ENCODE data around the gene DMGDH. TPM values are rescaled to one million over a fixed set of nuclear protein-coding genes. Genes with fewer than 3 reads are reported as not detected.

Gene DMGDH
- total RNA-seq, 2 experiments from 2014 or later, result 0.45 to 1.3 TPM

- no peaks in the 10 kb centered on the region for H3K36me3 Mint-ChIP-seq (ENCODE audit: low read depth)
- ATAC-seq (no peak), DNase-seq (no peak)
- no peak overlapping the region for H3K4me3 Mint-ChIP-seq
- H3K4me1 Mint-ChIP-seq (ENCODE audit: low read depth), result peaks cover 14% of the 10 kb centered on the region
- intact Hi-C loops (cut with micrococcal nuclease), result no loop called here
- H3K9me3 Mint-ChIP-seq, result no peaks in the 10 kb centered on the region
- H3K27me3 Mint-ChIP-seq, result peaks cover 10% of the 10 kb centered on the region
- POLR2A ChIA-PET, result no interaction called here
- TF ChIP-seq CTCF (IDR thresholded peaks at IDR 0.05), result no peak
- no peak overlapping the region for H3K27ac Mint-ChIP-seq
- CTCF ChIA-PET, result interaction anchor here (0.9 to 1.3 kb wide), 2 partner anchors 24 to 28 kb away, joined by 5 read pairs; no protein-coding TSS in a partner anchor
These were observed 72.4 kb downstream of the DMGDH start for GRCh38 chr5:78997090-78997489.

GRCh38 chr5:78995521-78996007, 73.9 kb downstream of the DMGDH start:
- Mint-ChIP-seq H3K27me3 (peaks cover 10% of the 10 kb centered on the region), H3K4me3 (no peak overlapping the region), H3K4me1 (ENCODE audit: low read depth) (peaks cover 14% of the 10 kb centered on the region), H3K9me3 (no peaks in the 10 kb centered on the region), H3K36me3 (ENCODE audit: low read depth) (no peaks in the 10 kb centered on the region), H3K27ac (no peak overlapping the region)
- intact Hi-C loops (cut with micrococcal nuclease), result no loop called here
- no peak for DNase-seq
- POLR2A ChIA-PET, result interaction anchor here (1.1 to 3.2 kb wide), 2 partner anchors 11 to 13 kb away, joined by 3 to 16 read pairs; partner anchors contain the start of gene ARSB
- no peak for ATAC-seq
- TF ChIP-seq CTCF (IDR thresholded peaks at IDR 0.05), result no peak
- CTCF ChIA-PET, result interaction anchor here (1.4 to 2.1 kb wide), 2 partner anchors 25 to 29 kb away, joined by 4 to 11 read pairs; no protein-coding TSS in a partner anchor

- intact Hi-C loops (cut with micrococcal nuclease), result no loop called here
- CTCF ChIA-PET, result interaction anchor here (1.0 to 1.1 kb wide), 2 partner anchors 27 to 32 kb away, joined by 3 to 5 read pairs; no protein-coding TSS in a partner anchor
- POLR2A ChIA-PET, result interaction anchor here (3.2 kb wide), 1 partner anchor 8 kb away, joined by 16 read pairs; the partner anchor contains the start of gene ARSB
- ATAC-seq (peak; percentile 85), DNase-seq (no peak)
- peaks cover 3% of the 10 kb centered on the region for H3K27me3 Mint-ChIP-seq
- no peak overlapping the region for H3K4me3 Mint-ChIP-seq
- H3K4me1 Mint-ChIP-seq (ENCODE audit: low read depth), result peaks cover 18% of the 10 kb centered on the region
- no peak for TF ChIP-seq CTCF (IDR thresholded peaks at IDR 0.05)
- no peaks in the 10 kb centered on the region for H3K36me3 Mint-ChIP-seq (ENCODE audit: low read depth)
- no peaks in the 10 kb centered on the region for H3K9me3 Mint-ChIP-seq
- H3K27ac Mint-ChIP-seq, result no peak overlapping the region
These were observed 76.3 kb downstream of the DMGDH start for GRCh38 chr5:78993165-78993564.

GRCh38 chr5:78992146-78992545, 77.3 kb downstream of the DMGDH start:
- ATAC-seq, result no peak
- CTCF ChIA-PET, result interaction anchor here (1.5 kb wide), 1 partner anchor 141 kb away, joined by 5 read pairs; no protein-coding TSS in a partner anchor
- no peak for TF ChIP-seq CTCF (IDR thresholded peaks at IDR 0.05)
- POLR2A ChIA-PET, result interaction anchor here (0.9 kb wide), 1 partner anchor 24 kb away, joined by 3 read pairs; no protein-coding TSS in a partner anchor
- DNase-seq, result no peak
- Mint-ChIP-seq H3K27me3 (peaks cover 1% of the 10 kb centered on the region), H3K4me3 (no peak overlapping the region), H3K4me1 (ENCODE audit: low read depth) (peaks cover 18% of the 10 kb centered on the region), H3K36me3 (ENCODE audit: low read depth) (no peaks in the 10 kb centered on the region), H3K9me3 (no peaks in the 10 kb centered on the region), H3K27ac (no peak overlapping the region)
- intact Hi-C loops (cut with micrococcal nuclease), result no loop called here

GRCh38 chr5:78989080-78989479, 80.4 kb downstream of the DMGDH start:
- no peaks in the 10 kb centered on the region for H3K9me3 Mint-ChIP-seq
- ATAC-seq (no peak), DNase-seq (no peak)
- TF ChIP-seq CTCF (IDR thresholded peaks at IDR 0.05), result no peak
- H3K27ac Mint-ChIP-seq, result no peak overlapping the region
- peaks cover 27% of the 10 kb centered on the region for H3K4me1 Mint-ChIP-seq (ENCODE audit: low read depth)
- no peaks in the 10 kb centered on the region for H3K36me3 Mint-ChIP-seq (ENCODE audit: low read depth)
- no peak overlapping the region for H3K4me3 Mint-ChIP-seq
- CTCF ChIA-PET, result interaction anchor here (1.0 to 6.6 kb wide), 2 partner anchors 34 to 144 kb away, joined by 4 to 57 read pairs; no protein-coding TSS in a partner anchor
- POLR2A ChIA-PET, result no interaction called here
- H3K27me3 Mint-ChIP-seq, result no peaks in the 10 kb centered on the region
- intact Hi-C loops (cut with micrococcal nuclease), result no loop called here

Data from activated CD8-positive, alpha-beta T cell treated with anti-CD3 and anti-CD28 coated beads for 36 hours (primary cell).